GM12878 (cell line): ENCODE data around the gene C1GALT1. TPM values are rescaled to one million over a fixed set of nuclear protein-coding genes. Genes with fewer than 3 reads are reported as not detected.

Source experiments
- ATAC-seq: fragments of 200-7000 bp; cut with Tn5 transposase; 3 replicates; pipeline ENCODE4 v1.9.1; 2020; ENCODE audit warnings: mild to moderate bottlenecking, moderate library complexity
- BruUV-seq: library from RNA; stranded (reverse); fragments of 400-500 nt; replicated peaks from 2 replicates; lab custom pipeline; 2021; lab: Mats Ljungman, UMichigan
- CTCF ChIA-PET: fragments of 300-600 bp; sonication (Branson Sonifier 250); formaldehyde crosslinking; extraction: SDS; loops from one replicate; lab custom pipeline; 2021; ENCODE audit warnings: inconsistent platforms; lab: Yijun Ruan, JAX
- POLR2A ChIA-PET: fragments of 350-600 bp; formaldehyde crosslinking; extraction: SDS; loops from one replicate; lab custom pipeline; 2021; ENCODE audit warnings: inconsistent platforms; lab: Charles Lee
- RAD21 ChIA-PET: fragments of 300-600 bp; sonication (Branson Sonifier 250); formaldehyde crosslinking; loops from one replicate; lab custom pipeline; 2023; ENCODE audit warnings: antibody characterized with exemption; ENCODE audit not compliant: unreplicated experiment; lab: Charles Lee
- SMC1A ChIA-PET: fragments of 300-600 bp; sonication (Branson Sonifier 250); formaldehyde crosslinking; loops from one replicate; lab custom pipeline; 2023; ENCODE audit not compliant: unreplicated experiment, uncharacterized antibody; lab: Charles Lee
- DNase-seq: peaks from one replicate; pipeline ENCODE4 v3.0.0-alpha.2; 2011; ENCODE audit warnings: low read depth, low spot score
- FAIRE-seq: peaks from 3 replicates; lab custom pipeline; 2011; peaks lifted over from hg19 to GRCh38; lab: Jason Lieb, UNC
- H2AFZ ChIP-seq: 2 replicates; pipeline ENCODE4 v1.6.0; 2011; ENCODE audit warnings: low read depth, low read length, control low read depth; ENCODE audit not compliant: control insufficient read depth
- H3K27ac ChIP-seq: 2 replicates; pipeline ENCODE4 v1.5.1; 2011; ENCODE audit warnings: control low read depth; ENCODE audit not compliant: control insufficient read depth, insufficient read depth
- H3K27me3 ChIP-seq, 2 experiments: replicated peaks in 1 of 2; 2 replicates each; pipeline versions ENCODE4 v1.6.0 to v1.6.1; 2011; ENCODE audit warnings: low read length in 1 of 2; ENCODE audit not compliant: control insufficient read depth in 2 of 2, insufficient read depth in 2 of 2
- H3K36me3 ChIP-seq, 2 experiments: 2 replicates each; pipeline ENCODE4 v1.5.1; 2011; ENCODE audit warnings: low read length in 1 of 2; ENCODE audit not compliant: control insufficient read depth in 2 of 2, insufficient read depth in 2 of 2
- H3K4me1 ChIP-seq: 2 replicates; pipeline ENCODE4 v1.6.1; 2011; ENCODE audit warnings: mild to moderate bottlenecking, low read length, moderate library complexity, mixed read lengths; ENCODE audit not compliant: control insufficient read depth, insufficient read depth
- H3K4me2 ChIP-seq: 2 replicates; pipeline ENCODE4 v1.6.0; 2011; ENCODE audit warnings: control low read depth; ENCODE audit not compliant: control insufficient read depth, insufficient read depth
- H3K4me3 ChIP-seq: fragments of 200-600 bp; sonication (generic); 2 replicates; pipeline ENCODE4 v1.5.1; 2016
- H3K79me2 ChIP-seq: 2 replicates; pipeline ENCODE4 v1.6.0; 2011; ENCODE audit warnings: low read length; ENCODE audit not compliant: control insufficient read depth, insufficient read depth
- H3K9ac ChIP-seq: 2 replicates; pipeline ENCODE4 v1.8.0; 2011; ENCODE audit warnings: low read length, control low read depth, mixed read lengths; ENCODE audit not compliant: control insufficient read depth, insufficient read depth
- H3K9me3 ChIP-seq: replicated peaks from 3 replicates; pipeline ENCODE4 v1.5.1; 2011; ENCODE audit warnings: mild to moderate bottlenecking, low read length; ENCODE audit not compliant: control insufficient read depth, insufficient read depth
- H4K20me1 ChIP-seq: 2 replicates; pipeline ENCODE4 v1.6.0; 2011; ENCODE audit not compliant: control insufficient read depth, insufficient read depth
- BCL11A ChIP-seq: IDR thresholded peaks from 2 replicates; pipeline ENCODE4 v1.6.1; 2011; ENCODE audit warnings: low read depth, low read length
- KAT2A ChIP-seq: conservative IDR thresholded peaks from 2 replicates; pipeline ENCODE4 v1.6.1; 2011; ENCODE audit warnings: low read depth, low read length; ENCODE audit not compliant: control insufficient read depth
- MEF2A ChIP-seq: IDR thresholded peaks from 2 replicates; pipeline ENCODE4 v1.6.1; 2011; ENCODE audit warnings: low read depth, mild to moderate bottlenecking, low read length, moderate library complexity; ENCODE audit not compliant: insufficient read depth
- MXI1 ChIP-seq: fragments of 150-350 bp; IDR thresholded peaks from 2 replicates; pipeline ENCODE4 v1.6.1; 2011; ENCODE audit warnings: low read depth, mild to moderate bottlenecking, inconsistent platforms, low read length, improper control_type of control experiment
- MYB ChIP-seq: fragments of 150-350 bp; IDR thresholded peaks from 2 replicates; pipeline ENCODE4 v1.6.1; 2014; ENCODE audit warnings: mild to moderate bottlenecking, low read depth, low read length, borderline replicate concordance
- RB1 ChIP-seq: fragments of 450-650 bp; formaldehyde crosslinking; IDR thresholded peaks from 2 replicates; pipeline ENCODE4 v1.6.1; 2017; ENCODE audit warnings: mild to moderate bottlenecking, borderline replicate concordance
- SIX5 ChIP-seq: IDR thresholded peaks from 2 replicates; pipeline ENCODE4 v1.6.1; 2011; ENCODE audit warnings: mild to moderate bottlenecking, low read depth, low read length, moderate library complexity; ENCODE audit not compliant: severe bottlenecking
- SREBF1 ChIP-seq: IDR thresholded peaks from 2 replicates; pipeline ENCODE4 v1.6.1; 2012; ENCODE audit warnings: mild to moderate bottlenecking, low read length
- WGBS: methylation state at CpG from one replicate; pipeline ENCODE4 v1.1.6; 2016; ENCODE audit warnings: low lambda C conversion rate; ENCODE audit not compliant: insufficient replicate concordance, insufficient coverage; ENCODE audit errors: missing lambda C conversion rate; 5-methylcytosine and 5-hydroxymethylcytosine counted together
- in situ Hi-C: fragments of 300-500 bp; cut with MboI; formaldehyde crosslinking; loops from 9 replicates; pipeline ENCODE4 v1.14.3; 2018; ENCODE audit warnings: mixed read lengths
- intact Hi-C: fragments of 100-400 bp; cut with micrococcal nuclease; formaldehyde crosslinking; loops from one replicate; pipeline ENCODE4 v1.14.2; 2022; ENCODE audit not compliant: unreplicated experiment
- polyA plus RNA-seq, 11 experiments: library from polyadenylated mRNA; depleted of rRNA in 4 of 11; unstranded in 6 of 11; stranded (reverse) in 5 of 11; fragments of >200 nt; fragmentation: Nextera tagmentation in 4 of 11; fragmentation: Illumina TruSeq in 1 of 11; extraction: Ambion mirVana in 4 of 11; extraction: Trizol in 1 of 11; gene quantifications; 1 replicate in 1 of 11; 2 replicates in 10 of 11; pipeline versions ENCODE4 v1.2.1 to v1.2.3, GENCODE V29; 2011 to 2016; ENCODE audit warnings: inconsistent platforms in 2 of 11, missing spikeins in 2 of 11, low read depth in 1 of 11
- total RNA-seq, 4 experiments: library from RNA; depleted of rRNA in 3 of 4; stranded (reverse); fragments of >200 nt in 3 of 4; fragmentation: Illumina TruSeq in 1 of 4; extraction: Trizol in 1 of 4; gene quantifications; 2 replicates each; pipeline versions ENCODE4 v1.2.1 to v1.2.3, GENCODE V29; 2013 to 2021
- TF ChIP-seq, protein P1 (sequence below): fragments of 450-650 bp; formaldehyde crosslinking; IDR thresholded peaks from 2 replicates; pipeline ENCODE4 v1.4.0; 2022; ENCODE audit warnings: mild to moderate bottlenecking, moderate library complexity
- TF ChIP-seq, protein P2 (sequence below): fragments of 450-650 bp; IDR thresholded peaks from 2 replicates; pipeline ENCODE4 v1.6.1; 2017; ENCODE audit warnings: mild to moderate bottlenecking, low read depth, inconsistent platforms; ENCODE audit not compliant: poor library complexity, severe bottlenecking

The C1GALT1 gene
- total and polyA plus RNA-seq, 10 of the 15 experiments (the other 5 are each of a cell fraction or from before 2014, with no cell fraction given): 1.6 to 25.0 (median 8.5) TPM

DNA sequence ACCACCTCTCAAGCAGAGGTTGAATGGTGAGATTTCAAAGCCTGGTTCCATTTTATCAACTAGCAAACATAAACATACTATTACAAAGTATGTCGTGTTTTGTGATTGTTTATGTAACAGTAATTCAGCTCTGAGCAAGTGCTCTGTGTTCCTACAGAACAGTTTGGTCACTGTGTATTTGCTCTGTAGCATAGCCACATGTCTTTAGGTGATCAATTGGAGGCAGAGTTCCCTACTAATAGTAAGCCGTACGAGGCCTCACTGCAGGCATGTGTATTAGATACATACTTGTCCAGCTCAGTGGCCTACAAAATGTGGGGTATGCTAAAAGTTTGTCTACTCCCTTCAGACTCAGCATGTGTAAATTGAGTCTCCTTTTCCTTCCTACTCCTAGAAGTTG is 53.0 kb downstream of the C1GALT1 start:
- Histone ChIP-seq H3K4me3 (no peak overlapping the region), H3K79me2 (no peaks in the 10 kb centered on the region; the same call in 1 of the 2 replicates), H4K20me1 (no peaks in the 10 kb centered on the region), H3K9me3 (no peaks in the 10 kb centered on the region), H3K36me3 (peaks cover 0 to 18% of the 10 kb centered on the region in 2 experiments; a peak in 1 of 4 replicates), H3K27me3 (no peaks in the 10 kb centered on the region), H3K9ac (no peak overlapping the region), H3K4me1 (no peaks in the 10 kb centered on the region), H3K4me2 (no peak overlapping the region), H3K27ac (no peak overlapping the region), H2AFZ (no peak overlapping the region)
- FAIRE-seq (no peak), ATAC-seq (no peak), DNase-seq (no peak)
- intact Hi-C loops: no loop called here
- BruUV-seq: no TSS peak
- POLR2A ChIA-PET: no interaction called here
- CTCF ChIA-PET: no interaction called here
- TF ChIP-seq MXI1 (no peak), SREBF1 (no peak)
- in situ Hi-C loops: no loop called here
- 97% methylated on average over 3 of the region's 3 CpGs for WGBS
- RAD21 ChIA-PET: no interaction called here
- SMC1A ChIA-PET: interaction anchor here (1.0 kb wide), 2 partner anchors 13 to 14 kb away, joined by 3 to 4 read pairs; no protein-coding TSS in a partner anchor

DNA sequence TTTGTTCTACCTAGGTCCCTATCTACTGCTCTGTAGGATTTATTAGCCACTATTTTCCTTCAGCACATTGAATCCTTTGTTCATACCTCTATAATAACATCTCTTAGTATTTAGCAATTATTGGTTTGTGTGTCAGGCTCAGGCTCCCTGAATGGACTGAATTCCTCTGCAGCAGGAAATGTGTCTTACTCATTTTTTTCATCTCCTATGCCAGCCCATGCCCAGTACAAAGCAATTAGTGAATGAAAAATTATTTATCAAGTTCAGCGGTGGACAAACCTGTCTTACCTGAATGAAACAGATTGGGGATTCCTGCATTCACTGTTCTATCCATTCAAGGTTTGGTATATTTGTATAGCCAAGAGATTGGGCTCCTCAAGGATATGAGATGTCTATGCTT is 53.7 kb downstream of the C1GALT1 start:
- in situ Hi-C loops: no loop called here
- no peak for DNase-seq
- Histone ChIP-seq H3K4me2 (no peak overlapping the region), H3K9ac (no peak overlapping the region), H3K9me3 (no peaks in the 10 kb centered on the region), H3K4me1 (no peaks in the 10 kb centered on the region), H3K27ac (no peak overlapping the region), H3K36me3 (peaks cover 0 to 18% of the 10 kb centered on the region in 2 experiments; a peak in 1 of 4 replicates), H3K79me2 (no peaks in the 10 kb centered on the region; the same call in 1 of the 2 replicates), H2AFZ (no peak overlapping the region), H4K20me1 (no peaks in the 10 kb centered on the region), H3K27me3 (no peaks in the 10 kb centered on the region), H3K4me3 (no peak overlapping the region)
- 100% methylated on average over 1 of the region's 1 CpG for WGBS
- ChIA-PET RAD21 (no interaction called here), POLR2A (no interaction called here), CTCF (interaction anchor here (1.4 kb wide), 1 partner anchor 16 kb away, joined by 3 read pairs; no protein-coding TSS in a partner anchor), SMC1A (interaction anchor here (1.0 kb wide), 1 partner anchor 13 kb away, joined by 3 read pairs; no protein-coding TSS in a partner anchor)
- FAIRE-seq: no peak
- intact Hi-C loops: no loop called here
- ATAC-seq: no peak
- BruUV-seq: no TSS peak
- no peak for TF ChIP-seq BCL11A
- TF ChIP-seq MEF2A: no peak
- TF ChIP-seq, protein P1, sequence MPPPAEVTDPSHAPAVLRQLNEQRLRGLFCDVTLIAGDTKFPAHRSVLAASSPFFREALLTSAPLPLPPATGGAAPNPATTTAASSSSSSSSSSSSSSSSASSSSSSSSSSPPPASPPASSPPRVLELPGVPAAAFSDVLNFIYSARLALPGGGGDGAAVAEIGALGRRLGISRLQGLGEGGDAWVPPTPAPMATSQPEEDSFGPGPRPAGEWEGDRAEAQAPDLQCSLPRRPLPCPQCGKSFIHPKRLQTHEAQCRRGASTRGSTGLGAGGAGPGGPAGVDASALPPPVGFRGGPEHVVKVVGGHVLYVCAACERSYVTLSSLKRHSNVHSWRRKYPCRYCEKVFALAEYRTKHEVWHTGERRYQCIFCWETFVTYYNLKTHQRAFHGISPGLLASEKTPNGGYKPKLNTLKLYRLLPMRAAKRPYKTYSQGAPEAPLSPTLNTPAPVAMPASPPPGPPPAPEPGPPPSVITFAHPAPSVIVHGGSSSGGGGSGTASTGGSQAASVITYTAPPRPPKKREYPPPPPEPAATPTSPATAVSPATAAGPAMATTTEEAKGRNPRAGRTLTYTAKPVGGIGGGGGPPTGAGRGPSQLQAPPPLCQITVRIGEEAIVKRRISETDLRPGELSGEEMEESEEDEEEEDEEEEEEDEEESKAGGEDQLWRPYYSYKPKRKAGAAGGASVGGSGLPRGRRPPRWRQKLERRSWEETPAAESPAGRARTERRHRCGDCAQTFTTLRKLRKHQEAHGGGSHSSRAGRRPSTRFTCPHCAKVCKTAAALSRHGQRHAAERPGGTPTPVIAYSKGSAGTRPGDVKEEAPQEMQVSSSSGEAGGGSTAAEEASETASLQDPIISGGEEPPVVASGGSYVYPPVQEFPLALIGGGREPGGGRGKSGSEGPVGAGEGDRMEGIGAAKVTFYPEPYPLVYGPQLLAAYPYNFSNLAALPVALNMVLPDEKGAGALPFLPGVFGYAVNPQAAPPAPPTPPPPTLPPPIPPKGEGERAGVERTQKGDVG (CRISPR knock-in tag): no peak
- no peak for TF ChIP-seq KAT2A
- no peak for TF ChIP-seq RB1
- TF ChIP-seq MYB: no peak
- no peak for TF ChIP-seq SIX5
- TF ChIP-seq, protein P2, sequence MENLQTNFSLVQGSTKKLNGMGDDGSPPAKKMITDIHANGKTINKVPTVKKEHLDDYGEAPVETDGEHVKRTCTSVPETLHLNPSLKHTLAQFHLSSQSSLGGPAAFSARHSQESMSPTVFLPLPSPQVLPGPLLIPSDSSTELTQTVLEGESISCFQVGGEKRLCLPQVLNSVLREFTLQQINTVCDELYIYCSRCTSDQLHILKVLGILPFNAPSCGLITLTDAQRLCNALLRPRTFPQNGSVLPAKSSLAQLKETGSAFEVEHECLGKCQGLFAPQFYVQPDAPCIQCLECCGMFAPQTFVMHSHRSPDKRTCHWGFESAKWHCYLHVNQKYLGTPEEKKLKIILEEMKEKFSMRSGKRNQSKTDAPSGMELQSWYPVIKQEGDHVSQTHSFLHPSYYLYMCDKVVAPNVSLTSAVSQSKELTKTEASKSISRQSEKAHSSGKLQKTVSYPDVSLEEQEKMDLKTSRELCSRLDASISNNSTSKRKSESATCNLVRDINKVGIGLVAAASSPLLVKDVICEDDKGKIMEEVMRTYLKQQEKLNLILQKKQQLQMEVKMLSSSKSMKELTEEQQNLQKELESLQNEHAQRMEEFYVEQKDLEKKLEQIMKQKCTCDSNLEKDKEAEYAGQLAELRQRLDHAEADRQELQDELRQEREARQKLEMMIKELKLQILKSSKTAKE: no peak
